ENCODE measurements around the gene SRRD.

The SRRD gene

DNA sequence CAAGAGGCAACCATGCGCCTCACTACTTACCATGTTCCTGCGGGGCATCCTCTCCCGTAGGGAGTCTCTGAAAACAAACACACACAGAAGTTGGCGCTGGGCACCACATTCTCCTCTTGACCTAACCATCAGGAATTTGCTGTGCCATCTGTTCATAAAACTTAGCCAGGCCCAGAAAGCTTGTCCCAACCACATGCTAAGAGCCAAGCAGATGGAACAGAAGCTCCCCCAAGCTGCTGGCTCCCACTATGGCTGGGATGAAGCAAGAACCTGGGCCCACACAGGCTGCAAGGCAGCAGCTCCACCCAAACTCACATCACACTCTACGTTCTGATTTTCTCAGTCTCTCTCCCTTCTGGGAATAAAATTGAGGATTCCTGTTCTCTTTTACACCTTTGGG lies 17.5 kb upstream of the SRRD start:
- H3K27ac ChIP-seq = no peak overlapping the region
- TF ChIP-seq, protein P1, sequence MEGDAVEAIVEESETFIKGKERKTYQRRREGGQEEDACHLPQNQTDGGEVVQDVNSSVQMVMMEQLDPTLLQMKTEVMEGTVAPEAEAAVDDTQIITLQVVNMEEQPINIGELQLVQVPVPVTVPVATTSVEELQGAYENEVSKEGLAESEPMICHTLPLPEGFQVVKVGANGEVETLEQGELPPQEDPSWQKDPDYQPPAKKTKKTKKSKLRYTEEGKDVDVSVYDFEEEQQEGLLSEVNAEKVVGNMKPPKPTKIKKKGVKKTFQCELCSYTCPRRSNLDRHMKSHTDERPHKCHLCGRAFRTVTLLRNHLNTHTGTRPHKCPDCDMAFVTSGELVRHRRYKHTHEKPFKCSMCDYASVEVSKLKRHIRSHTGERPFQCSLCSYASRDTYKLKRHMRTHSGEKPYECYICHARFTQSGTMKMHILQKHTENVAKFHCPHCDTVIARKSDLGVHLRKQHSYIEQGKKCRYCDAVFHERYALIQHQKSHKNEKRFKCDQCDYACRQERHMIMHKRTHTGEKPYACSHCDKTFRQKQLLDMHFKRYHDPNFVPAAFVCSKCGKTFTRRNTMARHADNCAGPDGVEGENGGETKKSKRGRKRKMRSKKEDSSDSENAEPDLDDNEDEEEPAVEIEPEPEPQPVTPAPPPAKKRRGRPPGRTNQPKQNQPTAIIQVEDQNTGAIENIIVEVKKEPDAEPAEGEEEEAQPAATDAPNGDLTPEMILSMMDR (conservative IDR thresholded peaks at IDR 0.05) = no peak

DNA sequence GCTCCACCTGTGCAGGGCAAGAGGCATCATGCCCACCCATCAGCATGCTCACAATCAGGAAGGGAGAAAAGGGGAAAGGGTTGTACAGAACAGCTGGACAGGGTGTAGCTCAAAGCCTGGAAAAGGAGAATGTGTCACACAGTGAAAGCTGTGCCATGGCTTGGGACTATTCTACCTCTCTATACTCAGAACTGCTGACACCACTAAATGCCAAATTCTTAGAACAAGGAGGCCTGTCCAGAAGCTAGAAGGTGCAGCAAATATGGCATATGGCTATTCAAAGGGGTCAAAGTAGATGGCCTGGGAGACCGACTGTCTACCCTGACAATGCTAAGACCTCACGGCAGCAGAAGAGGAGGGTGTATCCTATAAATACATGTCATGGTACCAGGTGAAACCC lies 12.9 kb upstream of the SRRD start:
- no peak overlapping the region for H3K27ac ChIP-seq
- TF ChIP-seq, protein P1 (conservative IDR thresholded peaks at IDR 0.05) = no peak

DNA sequence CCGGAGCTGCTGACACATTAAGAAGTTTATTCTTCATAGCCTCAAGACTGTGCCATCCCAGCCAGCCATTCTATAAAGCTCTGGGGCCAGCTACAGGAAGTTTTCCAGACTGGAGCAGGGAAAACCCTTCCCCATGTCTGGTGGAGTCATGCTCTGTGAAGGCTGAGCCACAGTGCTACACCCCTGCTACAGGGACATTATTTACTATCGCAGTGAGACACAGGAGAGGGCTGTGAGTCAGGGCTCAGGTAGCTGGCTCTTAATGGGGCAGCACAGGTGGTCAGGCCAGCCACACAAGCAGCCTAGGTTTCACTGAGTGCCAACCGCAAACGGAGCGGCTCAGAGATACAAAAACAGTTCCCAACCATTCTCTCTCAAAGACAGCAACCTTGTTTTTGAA lies 12.2 kb upstream of the SRRD start:
- TF ChIP-seq, protein P1 (conservative IDR thresholded peaks at IDR 0.05) = no peak
- H3K27ac ChIP-seq = no peak overlapping the region

DNA sequence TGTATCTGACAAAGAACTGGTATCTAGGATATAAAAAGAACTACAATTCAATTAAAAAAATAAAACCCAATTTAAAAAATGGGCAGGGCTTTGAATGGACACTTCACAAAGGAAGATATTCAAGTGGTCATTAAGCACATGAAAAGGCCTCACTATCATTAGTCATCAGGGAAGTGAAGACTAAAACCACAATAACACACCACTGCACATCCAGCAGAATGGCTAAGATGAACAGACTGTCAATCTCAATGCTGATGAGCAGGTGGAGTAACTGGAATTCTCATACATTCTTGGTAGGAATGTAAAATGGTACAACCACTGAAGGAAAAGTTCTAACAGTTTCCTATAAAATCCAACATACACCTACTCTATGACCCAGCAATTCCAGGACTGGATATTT lies 9.0 kb upstream of the SRRD start:
- no peak overlapping the region for H3K27ac ChIP-seq
- TF ChIP-seq, protein P1 (conservative IDR thresholded peaks at IDR 0.05) = no peak

DNA sequence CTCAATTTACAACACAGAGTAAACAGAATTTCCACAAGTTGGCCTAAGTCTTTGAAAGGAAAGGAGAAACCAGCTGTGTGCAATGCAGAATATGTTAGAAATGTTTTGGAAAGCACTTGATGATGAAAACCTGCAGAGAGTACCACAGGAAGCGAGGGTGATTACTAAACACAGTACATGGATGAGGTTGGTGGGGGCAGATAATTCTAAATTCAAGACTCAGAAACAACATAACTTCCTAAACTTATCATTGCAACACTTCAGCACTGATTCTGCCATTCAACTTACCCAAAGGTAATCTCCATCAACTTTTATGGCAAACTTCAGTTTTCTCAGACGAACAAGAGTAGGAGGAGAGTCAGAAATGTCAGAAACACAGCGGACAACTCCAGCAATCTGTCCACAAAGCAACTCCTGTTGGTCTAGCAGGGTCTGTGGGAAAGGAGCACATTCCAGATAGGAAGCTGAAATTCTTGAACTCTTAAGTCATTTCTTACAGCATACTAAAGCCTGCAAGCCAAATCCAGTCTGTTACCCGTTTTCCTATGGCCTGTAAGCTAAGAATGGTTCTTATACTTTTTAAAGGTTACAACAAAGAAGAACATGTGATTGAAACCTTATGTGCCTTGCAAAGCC lies 6.9 kb upstream of the SRRD start:
- TF ChIP-seq, protein P1 (conservative IDR thresholded peaks at IDR 0.05) = no peak
- no peak overlapping the region for H3K27ac ChIP-seq

DNA sequence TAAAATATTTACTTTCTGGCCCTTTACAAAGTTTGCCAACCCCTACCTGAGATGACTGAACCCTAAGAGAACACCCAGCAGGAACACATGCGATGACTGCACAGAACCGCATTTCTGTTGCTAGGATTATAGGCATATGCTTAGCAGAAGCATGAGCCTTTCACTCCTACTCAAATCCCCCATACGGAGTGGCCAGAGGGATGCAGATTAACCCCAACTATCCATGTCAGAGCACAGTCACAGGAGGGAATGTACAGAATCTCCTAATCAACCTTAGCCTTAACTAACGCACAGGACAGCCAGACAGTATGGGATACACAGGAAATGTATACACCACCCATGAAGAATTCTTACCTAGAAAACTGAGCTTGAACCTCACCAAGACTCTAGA lies 6.3 kb upstream of the SRRD start:
- TF ChIP-seq, protein P1 (conservative IDR thresholded peaks at IDR 0.05) = no peak
- no peak overlapping the region for H3K27ac ChIP-seq

DNA sequence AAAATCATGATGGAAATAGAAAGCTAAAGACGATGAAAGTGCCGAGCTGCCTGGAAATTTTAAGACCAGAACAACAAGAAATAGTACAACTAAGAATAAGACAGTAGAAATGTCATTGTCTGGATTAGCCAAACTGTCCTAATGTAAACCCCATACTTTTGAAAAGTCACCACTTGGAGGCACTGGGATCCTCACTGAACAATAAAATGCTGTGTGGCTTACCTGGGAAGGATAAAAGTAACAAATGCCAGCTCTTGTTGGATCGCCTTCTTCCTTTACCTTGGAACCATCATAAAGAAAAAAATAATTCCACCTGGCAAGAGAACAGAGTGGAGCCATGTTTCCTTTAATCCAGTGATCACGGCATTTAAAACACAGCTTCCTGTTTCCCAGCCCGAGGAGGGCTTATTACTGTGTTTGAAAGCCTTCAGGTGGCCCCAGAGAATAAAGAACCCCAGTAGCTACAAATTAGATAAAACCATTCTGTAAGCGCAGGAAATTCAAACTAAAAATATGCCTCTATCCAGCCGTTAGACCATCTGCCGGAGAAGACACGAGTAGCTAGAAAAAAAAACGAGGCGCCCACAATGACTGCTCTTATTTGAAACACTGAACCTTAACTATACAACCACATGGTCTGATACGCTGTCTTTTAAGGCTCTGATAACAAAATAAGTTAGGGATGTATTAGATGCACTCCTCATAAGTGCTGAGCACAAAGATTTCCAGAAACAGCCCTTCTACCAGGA lies 4.5 kb upstream of the SRRD start:
- TF ChIP-seq, protein P1 (conservative IDR thresholded peaks at IDR 0.05) = peak; percentile 16; the same call in 1 of the 2 replicates
- H3K27ac ChIP-seq = peak overlapping the region; percentile 89
